Nephron progenitor cell (in vitro differentiated cells): ENCODE data around the gene GART.
A peak's percentile ranks its signal among the peaks of the same experiment; 100 is the strongest.

Experiments used
- DNase-seq: peaks from one replicate; pipeline ENCODE4 v3.0.0; 2021
- H3K27ac Mint-ChIP-seq: 2 replicates; pipeline ENCODE4 v1.8.0; 2021; ENCODE audit warnings: mild to moderate bottlenecking, moderate library complexity, mixed read lengths
- H3K27me3 Mint-ChIP-seq: 2 replicates; pipeline ENCODE4 v1.8.0; 2021; ENCODE audit warnings: mild to moderate bottlenecking, low read depth, mixed read lengths; ENCODE audit not compliant: poor library complexity
- H3K36me3 Mint-ChIP-seq: 2 replicates; pipeline ENCODE4 v1.8.0; 2021; ENCODE audit warnings: low read depth, mixed read lengths
- H3K4me1 Mint-ChIP-seq: 2 replicates; pipeline ENCODE4 v1.8.0; 2021; ENCODE audit warnings: mixed read lengths
- H3K4me3 Mint-ChIP-seq: 2 replicates; pipeline ENCODE4 v1.8.0; 2021; ENCODE audit warnings: mild to moderate bottlenecking, moderate library complexity, mixed read lengths
- H3K9me3 Mint-ChIP-seq: 2 replicates; pipeline ENCODE4 v1.8.0; 2021; ENCODE audit warnings: mild to moderate bottlenecking, moderate library complexity, mixed read lengths
- CTCF ChIP-seq: fragments of 200-600 bp; sonication (generic); IDR thresholded peaks from 2 replicates; pipeline ENCODE4 v1.5.0; 2021; ENCODE audit warnings: antibody characterized with exemption

Gene GART

GRCh38 chr21:33558777-33559421 lies 17.0 kb upstream of the GART start:
- peak overlapping the region; percentile 21 for H3K27ac Mint-ChIP-seq
- peaks cover 7% of the 10 kb centered on the region for H3K27me3 Mint-ChIP-seq
- H3K4me1 Mint-ChIP-seq: peaks cover 7% of the 10 kb centered on the region
- DNase-seq: no peak
- H3K36me3 Mint-ChIP-seq: peaks cover 89% of the 10 kb centered on the region
- H3K9me3 Mint-ChIP-seq: peaks cover 14% of the 10 kb centered on the region
- TF ChIP-seq CTCF: no peak
- H3K4me3 Mint-ChIP-seq: no peak overlapping the region

GRCh38 chr21:33557447-33557846 lies 15.5 kb upstream of the GART start:
- no peak for DNase-seq
- Mint-ChIP-seq H3K9me3 (peaks cover 18% of the 10 kb centered on the region), H3K27me3 (peaks cover 7% of the 10 kb centered on the region), H3K36me3 (peaks cover 94% of the 10 kb centered on the region), H3K27ac (no peak overlapping the region), H3K4me1 (peaks cover 7% of the 10 kb centered on the region), H3K4me3 (no peak overlapping the region)
- TF ChIP-seq CTCF: no peak

GRCh38 chr21:33554982-33555344 lies 13.0 kb upstream of the GART start:
- H3K36me3 Mint-ChIP-seq: peaks cover 100% of the 10 kb centered on the region
- H3K4me1 Mint-ChIP-seq: peaks cover 7% of the 10 kb centered on the region
- peaks cover 27% of the 10 kb centered on the region for H3K9me3 Mint-ChIP-seq
- no peak overlapping the region for H3K4me3 Mint-ChIP-seq
- DNase-seq: no peak
- TF ChIP-seq CTCF: no peak
- H3K27ac Mint-ChIP-seq: no peak overlapping the region
- peaks cover 7% of the 10 kb centered on the region for H3K27me3 Mint-ChIP-seq

GRCh38 chr21:33554236-33554981 lies 12.5 kb upstream of the GART start:
- peak overlapping the region; percentile 93 for H3K27ac Mint-ChIP-seq

GRCh38 chr21:33552999-33553598 lies 11.2 kb upstream of the GART start:
- Mint-ChIP-seq H3K4me3 (no peak overlapping the region), H3K4me1 (peaks cover 7% of the 10 kb centered on the region), H3K27me3 (peaks cover 4% of the 10 kb centered on the region), H3K9me3 (peaks cover 38% of the 10 kb centered on the region), H3K36me3 (peaks cover 100% of the 10 kb centered on the region), H3K27ac (no peak overlapping the region)
- DNase-seq: no peak
- no peak for TF ChIP-seq CTCF

More at GRCh38 chr21:33554236-33554981, 12.5 kb upstream of the GART start:
- Mint-ChIP-seq H3K9me3 (peaks cover 31% of the 10 kb centered on the region), H3K27me3 (peaks cover 4% of the 10 kb centered on the region), H3K4me3 (no peak overlapping the region), H3K4me1 (peaks cover 7% of the 10 kb centered on the region), H3K36me3 (peaks cover 100% of the 10 kb centered on the region)
- TF ChIP-seq CTCF: no peak
- DNase-seq: no peak
